Measurements from ENCODE around the gene RFT1.

DNA sequence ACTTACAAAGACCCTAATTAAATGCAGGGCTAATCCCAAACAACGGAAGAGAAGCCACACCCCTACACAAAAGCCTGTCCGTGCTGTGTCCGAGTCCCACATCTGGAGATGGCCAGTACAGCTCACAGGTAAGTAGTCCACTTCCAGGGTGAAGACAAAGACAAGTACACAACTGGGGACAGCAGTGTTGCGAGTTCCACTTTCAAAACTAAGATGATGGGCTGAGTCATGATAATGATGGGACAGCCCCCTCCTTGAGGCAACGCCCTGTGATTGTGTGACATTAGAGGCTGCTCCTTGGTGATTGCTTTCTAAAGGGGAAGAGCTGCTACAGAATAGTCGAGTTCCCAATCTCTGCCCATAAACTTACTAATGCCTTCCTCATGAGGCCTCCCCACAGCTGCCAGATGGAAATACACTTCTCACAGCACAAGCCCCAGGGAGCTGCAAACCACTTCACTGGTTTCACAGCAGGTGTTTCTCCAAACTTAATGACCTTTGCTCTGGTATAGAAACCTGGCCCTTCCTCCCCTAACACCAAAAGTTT lies 27.6 kb downstream of the RFT1 start:
- TF ChIP-seq, protein P1, sequence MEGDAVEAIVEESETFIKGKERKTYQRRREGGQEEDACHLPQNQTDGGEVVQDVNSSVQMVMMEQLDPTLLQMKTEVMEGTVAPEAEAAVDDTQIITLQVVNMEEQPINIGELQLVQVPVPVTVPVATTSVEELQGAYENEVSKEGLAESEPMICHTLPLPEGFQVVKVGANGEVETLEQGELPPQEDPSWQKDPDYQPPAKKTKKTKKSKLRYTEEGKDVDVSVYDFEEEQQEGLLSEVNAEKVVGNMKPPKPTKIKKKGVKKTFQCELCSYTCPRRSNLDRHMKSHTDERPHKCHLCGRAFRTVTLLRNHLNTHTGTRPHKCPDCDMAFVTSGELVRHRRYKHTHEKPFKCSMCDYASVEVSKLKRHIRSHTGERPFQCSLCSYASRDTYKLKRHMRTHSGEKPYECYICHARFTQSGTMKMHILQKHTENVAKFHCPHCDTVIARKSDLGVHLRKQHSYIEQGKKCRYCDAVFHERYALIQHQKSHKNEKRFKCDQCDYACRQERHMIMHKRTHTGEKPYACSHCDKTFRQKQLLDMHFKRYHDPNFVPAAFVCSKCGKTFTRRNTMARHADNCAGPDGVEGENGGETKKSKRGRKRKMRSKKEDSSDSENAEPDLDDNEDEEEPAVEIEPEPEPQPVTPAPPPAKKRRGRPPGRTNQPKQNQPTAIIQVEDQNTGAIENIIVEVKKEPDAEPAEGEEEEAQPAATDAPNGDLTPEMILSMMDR (IDR thresholded peaks at IDR 0.05) = no peak
- TF ChIP-seq POLR2A (IDR thresholded peaks at IDR 0.05) = no peak

Data from lower leg skin (tissue), 3 donors.